ENCODE results near the gene FOSL1. TPM values are rescaled to one million over a fixed set of nuclear protein-coding genes. Genes with fewer than 3 reads are reported as not detected.

Gene FOSL1
- total and polyA plus RNA-seq, 2 donors (not counting 3 experiments of a cell fraction or from before 2014, with no cell fraction given) = 18.1 to 53.8 TPM

GRCh38 chr11:65907878-65908277 is 7.7 kb upstream of the FOSL1 start:
- TF ChIP-seq CTCF (IDR thresholded peaks at IDR 0.05; ENCODE audit: extremely low read depth in 1 of 2, insufficient read depth in 1 of 2, low read depth in 1 of 2, low read length in 2 of 2) = no peak
- TF ChIP-seq EZH2 (IDR thresholded peaks at IDR 0.05; ENCODE audit: borderline replicate concordance, low read depth, low read length, severe bottlenecking) = no peak
- TF ChIP-seq, protein P1, sequence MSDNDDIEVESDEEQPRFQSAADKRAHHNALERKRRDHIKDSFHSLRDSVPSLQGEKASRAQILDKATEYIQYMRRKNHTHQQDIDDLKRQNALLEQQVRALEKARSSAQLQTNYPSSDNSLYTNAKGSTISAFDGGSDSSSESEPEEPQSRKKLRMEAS (IDR thresholded peaks at IDR 0.05; ENCODE audit: insufficient read depth, insufficient read length) = no peak
- no peak for TF ChIP-seq MYC (IDR thresholded peaks at IDR 0.05; ENCODE audit: low read depth, low read length)
- TF ChIP-seq POLR2AphosphoS5 (IDR thresholded peaks at IDR 0.05; ENCODE audit: insufficient read depth, low read depth, low read length) = no peak
- no peak for TF ChIP-seq JUN (IDR thresholded peaks at IDR 0.05; ENCODE audit: borderline replicate concordance, insufficient read depth, insufficient read length, low read depth)
- no peak for TF ChIP-seq POLR2A (IDR thresholded peaks at IDR 0.05; ENCODE audit: low read depth, low read length)
- TF ChIP-seq GATA2 (IDR thresholded peaks at IDR 0.05; ENCODE audit: insufficient read depth, insufficient read length, low read depth, low read length) = no peak
- no peak for TF ChIP-seq FOS (IDR thresholded peaks at IDR 0.05; ENCODE audit: borderline replicate concordance, insufficient read depth, low read length)
- H3K9me3 ChIP-seq (replicated peaks; ENCODE audit: control insufficient read depth, insufficient read depth, low read length) = no peaks in the 10 kb centered on the region
- H3K4me2 ChIP-seq (ENCODE audit: insufficient read depth, low read length) = no peak overlapping the region
- H3K27me3 ChIP-seq (ENCODE audit: control insufficient read depth in 2 of 2, insufficient read depth in 2 of 2, low read length in 2 of 2) = no peaks in the 10 kb centered on the region
- no peak overlapping the region for H3K9ac ChIP-seq (replicated peaks; ENCODE audit: extremely low read depth, insufficient read depth, low read length)
- no TSS peak for BruUV-seq (replicated peaks)
- intact Hi-C loops (cut with micrococcal nuclease) = no loop called here
- DNase-seq (ENCODE audit: low read depth, low spot score) (no peak), FAIRE-seq (no peak)
- H3K27ac ChIP-seq (ENCODE audit: insufficient read depth, low read depth, low read length) = no peak overlapping the region
- no peak overlapping the region for H2AFZ ChIP-seq (ENCODE audit: low read depth, low read length)
- CTCF ChIA-PET = interaction anchor here (1.1 kb wide), 1 partner anchor 8 kb away, joined by 3 read pairs; no protein-coding TSS in a partner anchor
- dilution Hi-C loops (cut with MboI; ENCODE audit: extremely low pct_ligation_motif_present, low sequenced_read_pairs) = no loop called here
- H3K9me1 ChIP-seq (replicated peaks; ENCODE audit: control insufficient read depth, extremely low read depth, insufficient read depth, low read length) = no peaks in the 10 kb centered on the region
- peaks cover 26% of the 10 kb centered on the region for H3K4me1 ChIP-seq (ENCODE audit: control insufficient read depth, extremely low read depth, insufficient read depth, low read length)
- H3K36me3 ChIP-seq (ENCODE audit: control insufficient read depth in 2 of 2, extremely low read depth in 1 of 2, insufficient read depth in 2 of 2, low read length in 2 of 2) = no peaks in the 10 kb centered on the region
- no peak overlapping the region for H3K4me3 ChIP-seq (replicated peaks in 1 of 3; ENCODE audit: insufficient read depth in 1 of 3, low read depth in 1 of 3, low read length in 3 of 3)
- no peaks in the 10 kb centered on the region for H3K79me2 ChIP-seq (ENCODE audit: control insufficient read depth, insufficient read depth, low read length)
- no peaks in the 10 kb centered on the region for H4K20me1 ChIP-seq (replicated peaks; ENCODE audit: control insufficient read depth, extremely low read depth, insufficient read depth, low read length)
- POLR2A ChIA-PET = no interaction called here

Data from endothelial cell of umbilical vein (primary cell).